ENCODE data around the gene LILRA6. TPM values are rescaled to one million over a fixed set of nuclear protein-coding genes. Genes with fewer than 3 reads are reported as not detected.

The LILRA6 gene
- total RNA-seq, 1 donor from 2014 or later, result not detected

DNA sequence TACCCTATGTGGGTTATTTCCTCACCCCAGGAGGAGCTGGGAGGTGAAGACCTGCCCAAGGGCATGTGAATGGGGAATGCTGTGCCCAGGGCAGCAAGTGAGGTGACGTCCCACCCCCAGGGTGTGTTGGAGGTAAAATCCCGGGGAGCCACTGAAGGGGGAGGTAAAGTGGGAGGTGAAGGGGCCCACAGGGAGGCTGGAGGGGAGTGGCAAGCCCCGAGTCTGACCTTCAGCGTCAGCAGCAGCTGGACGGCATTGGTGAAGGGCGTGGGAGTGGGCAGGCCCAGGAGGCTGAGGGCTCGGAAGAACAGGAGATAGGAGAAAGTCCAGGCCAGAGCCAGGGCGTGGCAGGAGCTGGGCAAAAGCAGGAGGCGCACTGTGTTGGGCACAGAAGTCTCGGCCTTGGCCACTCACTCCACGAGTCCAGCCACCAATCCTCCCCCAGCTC lies 55.6 kb downstream of the LILRA6 start:
- Mint-ChIP-seq H3K27ac (ENCODE audit: unreplicated experiment) (no peak overlapping the region), H3K9me3 (ENCODE audit: unreplicated experiment) (no peaks in the 10 kb centered on the region), H3K4me1 (ENCODE audit: unreplicated experiment) (peaks cover 20% of the 10 kb centered on the region), H3K4me3 (ENCODE audit: unreplicated experiment) (peak overlapping the region; percentile 54), H3K27me3 (ENCODE audit: unreplicated experiment) (no peaks in the 10 kb centered on the region), H3K36me3 (ENCODE audit: unreplicated experiment) (peaks cover 1% of the 10 kb centered on the region)
- TF ChIP-seq, protein P1, sequence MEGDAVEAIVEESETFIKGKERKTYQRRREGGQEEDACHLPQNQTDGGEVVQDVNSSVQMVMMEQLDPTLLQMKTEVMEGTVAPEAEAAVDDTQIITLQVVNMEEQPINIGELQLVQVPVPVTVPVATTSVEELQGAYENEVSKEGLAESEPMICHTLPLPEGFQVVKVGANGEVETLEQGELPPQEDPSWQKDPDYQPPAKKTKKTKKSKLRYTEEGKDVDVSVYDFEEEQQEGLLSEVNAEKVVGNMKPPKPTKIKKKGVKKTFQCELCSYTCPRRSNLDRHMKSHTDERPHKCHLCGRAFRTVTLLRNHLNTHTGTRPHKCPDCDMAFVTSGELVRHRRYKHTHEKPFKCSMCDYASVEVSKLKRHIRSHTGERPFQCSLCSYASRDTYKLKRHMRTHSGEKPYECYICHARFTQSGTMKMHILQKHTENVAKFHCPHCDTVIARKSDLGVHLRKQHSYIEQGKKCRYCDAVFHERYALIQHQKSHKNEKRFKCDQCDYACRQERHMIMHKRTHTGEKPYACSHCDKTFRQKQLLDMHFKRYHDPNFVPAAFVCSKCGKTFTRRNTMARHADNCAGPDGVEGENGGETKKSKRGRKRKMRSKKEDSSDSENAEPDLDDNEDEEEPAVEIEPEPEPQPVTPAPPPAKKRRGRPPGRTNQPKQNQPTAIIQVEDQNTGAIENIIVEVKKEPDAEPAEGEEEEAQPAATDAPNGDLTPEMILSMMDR (IDR thresholded peaks at IDR 0.05), result no peak
- DNase-seq (ENCODE audit: extremely low spot score, unreplicated experiment), result no peak

Small RNA genes within 50 kb of the gene (microRNA-seq; reads per million reads assigned to microRNA genes)
- not detected for gene MIR4752 (ENCODE audit: unreplicated experiment)

Other genes with a start within 250 kb of the LILRA6 start
- not detected in 2 replicates for gene VSTM1, start 178.9 kb downstream of the LILRA6 start, total RNA-seq
- gene TARM1, start 161.4 kb downstream of the LILRA6 start, total RNA-seq, result not detected in 2 replicates
- gene OSCAR, start 142.0 kb downstream of the LILRA6 start, total RNA-seq, result 0.32 and 0.47 TPM in 2 replicates
- 114 and 132 TPM in 2 replicates for gene NDUFA3, start 139.9 kb downstream of the LILRA6 start, total RNA-seq
- 28.1 and 29.4 TPM in 2 replicates for gene TFPT, start 127.1 kb downstream of the LILRA6 start, total RNA-seq
- gene PRPF31, start 127.0 kb downstream of the LILRA6 start, total RNA-seq, result 68.4 and 68.9 TPM in 2 replicates
- gene CNOT3, start 105.0 kb downstream of the LILRA6 start, total RNA-seq, result 47.1 and 50.5 TPM in 2 replicates
- 5.6 and 7.1 TPM in 2 replicates for gene LENG1, start 83.1 kb downstream of the LILRA6 start, total RNA-seq
- gene TMC4, start 69.6 kb downstream of the LILRA6 start, total RNA-seq, result 2.0 and 2.7 TPM in 2 replicates
- 81.8 and 85.2 TPM in 2 replicates for gene MBOAT7, start 53.2 kb downstream of the LILRA6 start, total RNA-seq
- 51.1 and 53.7 TPM in 2 replicates for gene TSEN34, start 51.5 kb downstream of the LILRA6 start, total RNA-seq
- 1,011 TPM in 2 replicates for gene RPS9, start 41.9 kb downstream of the LILRA6 start, total RNA-seq
- not detected in 2 replicates for gene LILRB3, start 19.8 kb downstream of the LILRA6 start, total RNA-seq
- gene LILRB5, start 14.5 kb upstream of the LILRA6 start, total RNA-seq, result not detected in 2 replicates
- not detected in 2 replicates for gene LILRB2, start 38.3 kb upstream of the LILRA6 start, total RNA-seq
- gene LILRA5, start 70.4 kb upstream of the LILRA6 start, total RNA-seq, result not detected in 2 replicates
- not detected in 2 replicates for gene LILRA4, start 96.4 kb upstream of the LILRA6 start, total RNA-seq
- not detected in 2 replicates for gene LAIR1, start 122.1 kb upstream of the LILRA6 start, total RNA-seq
- not detected in 2 replicates for gene TTYH1, start 172.7 kb upstream of the LILRA6 start, total RNA-seq
- gene LENG8, start 206.4 kb upstream of the LILRA6 start, total RNA-seq, result 145 and 192 TPM in 2 replicates
- gene LENG9, start 221.0 kb upstream of the LILRA6 start, total RNA-seq, result 11.0 and 11.1 TPM in 2 replicates
- gene CDC42EP5, start 230.5 kb upstream of the LILRA6 start, total RNA-seq, result 72.4 and 85.4 TPM in 2 replicates